ENCODE data around the gene TP53I3.

DNA sequence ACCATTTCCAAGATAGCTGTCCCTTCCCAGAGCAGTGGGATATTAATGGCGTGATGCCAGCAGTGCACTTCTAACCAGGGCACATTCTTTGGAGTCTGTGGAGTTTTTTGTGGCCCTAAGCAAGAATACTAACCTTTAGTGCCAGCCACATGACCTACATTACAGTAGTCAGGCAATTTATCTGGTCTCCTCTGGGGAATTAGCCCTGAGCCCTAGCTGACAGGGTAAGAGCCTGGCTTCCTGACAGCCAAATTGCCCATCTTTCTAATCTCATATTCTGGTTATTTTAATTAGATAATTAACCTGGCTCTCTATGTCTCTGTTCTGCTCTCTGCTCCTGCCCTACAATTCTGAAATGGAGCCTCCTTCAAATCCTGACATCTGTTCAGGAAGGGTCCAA, 33.3 kb upstream of the TP53I3 start:
- TF ChIP-seq CTCF (IDR thresholded peaks at IDR 0.05) = no peak
- no peak for TF ChIP-seq POLR2AphosphoS5 (IDR thresholded peaks at IDR 0.05)
- TF ChIP-seq POLR2A (IDR thresholded peaks at IDR 0.05) = no peak

Measured in breast epithelium (tissue), 3 donors.